Kidney epithelial cell (primary cell): ENCODE measurements around the gene PCDHGA5. TPM values are rescaled to one million over a fixed set of nuclear protein-coding genes. Genes with fewer than 3 reads are reported as not detected.

Experiments used
- DNase-seq: peaks from one replicate; pipeline ENCODE4 v3.0.0-alpha.2; 2010; ENCODE audit warnings: low read depth
- H3K27me3 ChIP-seq: 2 replicates; pipeline ENCODE4 v1.6.0; 2011; ENCODE audit warnings: low read length; ENCODE audit not compliant: control insufficient read depth, insufficient read depth
- H3K36me3 ChIP-seq: 2 replicates; pipeline ENCODE4 v1.5.1; 2011; ENCODE audit warnings: low read length; ENCODE audit not compliant: control insufficient read depth, insufficient read depth
- H3K4me3 ChIP-seq: 2 replicates; pipeline ENCODE4 v1.5.1; 2011; ENCODE audit warnings: low read depth, mild to moderate bottlenecking, control low read depth, low read length
- total RNA-seq: library from RNA; depleted of rRNA; stranded (reverse); fragments of >200 nt; gene quantifications from 2 replicates; pipeline ENCODE4 v1.2.3, GENCODE V29; 2015
- TF ChIP-seq, protein P1 (sequence below): IDR thresholded peaks from 2 replicates; pipeline ENCODE4 v1.5.1; 2011; ENCODE audit warnings: mild to moderate bottlenecking, moderate library complexity, low read length, control low read depth, inconsistent platforms; ENCODE audit not compliant: insufficient read depth, poor library complexity, severe bottlenecking

PCDHGA5 gene
- total RNA-seq, 1 donor from 2014 or later: 0.58 TPM

DNA sequence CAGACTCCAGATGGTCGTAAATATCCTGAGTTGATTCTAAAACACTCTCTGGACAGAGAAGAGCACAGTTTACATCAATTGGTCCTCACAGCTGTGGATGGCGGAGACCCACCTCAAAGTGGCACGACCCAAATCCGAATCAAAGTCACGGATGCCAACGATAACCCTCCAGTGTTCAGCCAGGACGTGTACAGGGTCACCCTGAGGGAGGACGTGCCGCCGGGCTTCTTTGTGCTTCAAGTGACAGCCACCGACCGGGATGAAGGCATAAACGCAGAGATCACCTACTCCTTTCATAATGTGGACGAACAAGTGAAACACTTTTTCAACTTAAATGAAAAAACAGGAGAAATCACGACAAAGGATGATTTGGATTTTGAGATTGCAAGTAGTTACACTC, 3.3 kb upstream of the PCDHGA5 start:
- Histone ChIP-seq H3K27me3 (peaks cover 27% of the 10 kb centered on the region), H3K36me3 (no peaks in the 10 kb centered on the region), H3K4me3 (no peak overlapping the region)
- DNase-seq: no peak
- TF ChIP-seq, protein P1, sequence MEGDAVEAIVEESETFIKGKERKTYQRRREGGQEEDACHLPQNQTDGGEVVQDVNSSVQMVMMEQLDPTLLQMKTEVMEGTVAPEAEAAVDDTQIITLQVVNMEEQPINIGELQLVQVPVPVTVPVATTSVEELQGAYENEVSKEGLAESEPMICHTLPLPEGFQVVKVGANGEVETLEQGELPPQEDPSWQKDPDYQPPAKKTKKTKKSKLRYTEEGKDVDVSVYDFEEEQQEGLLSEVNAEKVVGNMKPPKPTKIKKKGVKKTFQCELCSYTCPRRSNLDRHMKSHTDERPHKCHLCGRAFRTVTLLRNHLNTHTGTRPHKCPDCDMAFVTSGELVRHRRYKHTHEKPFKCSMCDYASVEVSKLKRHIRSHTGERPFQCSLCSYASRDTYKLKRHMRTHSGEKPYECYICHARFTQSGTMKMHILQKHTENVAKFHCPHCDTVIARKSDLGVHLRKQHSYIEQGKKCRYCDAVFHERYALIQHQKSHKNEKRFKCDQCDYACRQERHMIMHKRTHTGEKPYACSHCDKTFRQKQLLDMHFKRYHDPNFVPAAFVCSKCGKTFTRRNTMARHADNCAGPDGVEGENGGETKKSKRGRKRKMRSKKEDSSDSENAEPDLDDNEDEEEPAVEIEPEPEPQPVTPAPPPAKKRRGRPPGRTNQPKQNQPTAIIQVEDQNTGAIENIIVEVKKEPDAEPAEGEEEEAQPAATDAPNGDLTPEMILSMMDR: no peak

GRCh38 chr5:141362719-141363118, 1.2 kb upstream of the PCDHGA5 start:
- Histone ChIP-seq H3K4me3 (no peak overlapping the region), H3K36me3 (no peaks in the 10 kb centered on the region), H3K27me3 (peaks cover 34% of the 10 kb centered on the region)
- no peak for DNase-seq
- TF ChIP-seq, protein P1: no peak

- TF ChIP-seq, protein P1: no peak
- no peaks in the 10 kb centered on the region for H3K36me3 ChIP-seq
- H3K4me3 ChIP-seq: no peak overlapping the region
- no peak for DNase-seq
- H3K27me3 ChIP-seq: peaks cover 36% of the 10 kb centered on the region
Measured at GRCh38 chr5:141366016-141366896, 2.3 kb downstream of the PCDHGA5 start.

DNA sequence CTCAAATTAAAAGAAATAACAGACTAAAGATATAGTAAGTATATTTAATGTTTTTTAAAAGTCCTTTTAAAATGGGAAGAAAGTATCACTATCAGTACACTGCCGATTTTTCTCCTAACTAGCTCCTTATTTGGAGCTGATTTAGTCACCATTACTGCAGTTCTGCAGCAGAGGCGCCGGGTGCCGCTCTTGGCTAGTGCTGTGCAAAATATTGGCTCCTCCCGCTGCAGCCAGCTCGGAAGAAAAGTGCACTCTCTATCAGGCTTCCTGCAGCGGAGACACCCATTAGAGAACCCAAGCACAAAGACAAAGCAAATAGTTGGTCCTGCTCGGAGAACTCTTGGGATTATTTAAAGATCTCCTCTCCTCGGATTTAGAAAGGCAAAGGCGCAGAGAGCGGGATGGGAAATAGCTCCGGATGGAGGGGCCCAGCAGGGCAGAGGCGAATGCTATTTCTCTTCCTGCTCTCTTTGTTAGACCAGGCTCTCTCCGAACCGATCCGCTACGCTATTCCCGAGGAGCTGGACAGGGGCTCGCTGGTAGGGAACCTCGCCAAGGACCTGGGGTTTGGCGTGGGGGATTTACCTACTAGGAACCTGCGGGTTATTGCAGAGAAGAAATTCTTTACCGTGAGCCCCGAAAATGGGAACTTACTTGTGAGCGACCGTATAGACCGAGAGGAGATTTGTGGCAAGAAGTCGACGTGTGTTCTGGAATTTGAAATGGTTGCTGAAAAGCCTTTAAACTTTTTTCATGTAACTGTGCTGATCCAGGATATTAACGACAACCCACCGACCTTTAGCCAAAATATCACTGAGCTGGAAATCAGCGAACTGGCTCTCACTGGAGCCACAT, 6.3 kb downstream of the PCDHGA5 start, which contains the start of gene PCDHGB3:
Gene PCDHGB3, plus strand, starts transcription at position 249 of the 855 bp plus-strand sequence. Its CDS starts 153 bp downstream, at position 402.
- Histone ChIP-seq H3K36me3 (no peaks in the 10 kb centered on the region), H3K4me3 (no peak within 1 kb of the TSS), H3K27me3 (peaks cover 33% of the 10 kb centered on the region)
- TF ChIP-seq, protein P1: no peak
- DNase-seq: no peak

DNA sequence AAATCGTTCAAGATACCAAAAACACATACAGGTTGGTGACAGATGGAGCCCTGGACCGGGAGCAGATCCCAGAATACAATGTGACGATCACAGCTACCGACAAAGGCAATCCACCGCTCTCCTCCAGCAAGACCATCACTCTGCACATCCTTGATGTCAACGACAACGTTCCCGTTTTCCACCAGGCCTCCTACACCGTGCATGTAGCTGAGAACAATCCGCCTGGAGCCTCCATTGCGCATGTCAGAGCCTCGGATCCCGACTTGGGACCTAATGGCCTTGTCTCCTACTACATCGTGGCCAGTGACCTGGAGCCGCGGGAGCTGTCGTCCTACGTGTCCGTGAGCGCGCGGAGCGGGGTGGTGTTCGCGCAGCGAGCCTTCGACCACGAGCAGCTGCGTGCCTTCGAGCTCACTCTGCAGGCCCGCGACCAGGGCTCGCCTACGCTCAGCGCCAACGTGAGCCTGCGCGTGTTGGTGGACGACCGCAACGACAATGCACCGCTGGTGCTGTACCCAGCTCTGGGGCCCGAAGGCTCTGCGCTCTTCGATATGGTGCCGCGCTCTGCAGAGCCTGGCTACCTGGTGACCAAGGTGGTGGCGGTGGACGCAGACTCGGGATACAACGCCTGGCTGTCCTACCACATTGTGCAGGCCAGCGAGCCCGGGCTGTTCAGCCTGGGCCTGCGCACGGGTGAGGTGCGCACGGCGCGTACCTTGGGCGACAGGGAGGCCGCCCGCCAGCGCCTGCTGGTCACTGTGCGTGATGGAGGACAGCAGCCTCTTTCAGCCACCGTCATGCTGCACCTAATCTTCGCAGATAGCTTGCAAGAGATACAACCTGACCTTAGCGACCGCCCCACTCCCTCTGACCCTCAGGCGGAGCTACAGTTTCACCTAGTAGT, 7.9 kb downstream of the PCDHGA5 start:
- Histone ChIP-seq H3K27me3 (peaks cover 21% of the 10 kb centered on the region), H3K36me3 (no peaks in the 10 kb centered on the region), H3K4me3 (no peak overlapping the region)
- no peak for DNase-seq
- TF ChIP-seq, protein P1: no peak
